ENCODE measurements around the gene CATSPERE. TPM values are rescaled to one million over a fixed set of nuclear protein-coding genes. Genes with fewer than 3 reads are reported as not detected.

CATSPERE gene
- total and polyA plus RNA-seq, 2 of the 8 experiments (the other 6 are each of a cell fraction or from before 2014, with no cell fraction given): 0.05 to 0.45 TPM

- TF ChIP-seq USF2 (IDR thresholded peaks at IDR 0.05; ENCODE audit: low read length): no peak
- TF ChIP-seq KDM5A (IDR thresholded peaks at IDR 0.05; ENCODE audit: low read length): no peak
- no peak for TF ChIP-seq CREB1 (IDR thresholded peaks at IDR 0.05)
- no peak for TF ChIP-seq TCF12 (IDR thresholded peaks at IDR 0.05; ENCODE audit: low read depth, low read length)
- TF ChIP-seq KDM1A (IDR thresholded peaks at IDR 0.05; ENCODE audit: borderline replicate concordance, low read length): no peak
- no peak for TF ChIP-seq CBX8 (IDR thresholded peaks at IDR 0.05; ENCODE audit: borderline replicate concordance, low read depth, low read length)
These were observed 153.8 kb downstream of the CATSPERE start (continued) for GRCh38 chr1:244614879-244615278.
